ENCODE results near the gene PHLDB2. TPM values are rescaled to one million over a fixed set of nuclear protein-coding genes. Genes with fewer than 3 reads are reported as not detected.

The PHLDB2 gene
- total and polyA plus RNA-seq, 2 of the 8 experiments (the other 6 are each of a cell fraction or from before 2014, with no cell fraction given): 5.8 to 22.6 TPM

DNA sequence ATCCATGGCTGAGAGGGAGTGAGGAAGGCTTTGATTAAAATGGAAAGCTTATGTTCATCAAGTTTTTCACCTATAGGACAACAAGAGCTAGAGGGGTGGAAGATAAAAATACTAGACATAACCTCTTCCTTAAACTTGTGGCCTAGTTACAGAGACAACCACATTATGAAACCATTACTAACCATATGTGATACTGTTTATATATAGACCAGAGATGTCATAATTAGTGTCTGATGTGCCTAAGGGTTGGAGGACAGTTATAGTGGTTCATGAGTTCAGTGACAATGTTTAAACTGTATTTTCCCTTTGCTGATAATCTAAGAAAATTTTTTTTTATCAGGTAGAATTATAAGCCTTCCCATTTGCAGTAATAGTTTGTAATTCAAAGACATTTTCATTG is 23.7 kb downstream of the PHLDB2 start (continued):
- TF ChIP-seq CEBPB (IDR thresholded peaks at IDR 0.05; ENCODE audit: low read depth, low read length): no peak
- TF ChIP-seq RBBP5 (IDR thresholded peaks at IDR 0.05; ENCODE audit: borderline replicate concordance, low read depth, low read length): no peak
- TF ChIP-seq MAX (IDR thresholded peaks at IDR 0.05): no peak

Data from H1 (cell line).